PFSK-1 (cell line): ENCODE measurements around the gene PFKP.

Experiments used
- FOXP2 ChIP-seq: optimal IDR thresholded peaks from 2 replicates; pipeline ENCODE3; 2011; ENCODE audit warnings: borderline replicate concordance, control low read depth, inconsistent platforms; ENCODE audit not compliant: insufficient read depth; ENCODE audit errors: extremely low read length, extremely low read depth
- POLR2AphosphoS5 ChIP-seq: IDR thresholded peaks from 2 replicates; pipeline ENCODE4 v1.6.1; 2012; ENCODE audit warnings: low read depth, mild to moderate bottlenecking, control low read depth, low read length, moderate library complexity
- SIN3A ChIP-seq: IDR thresholded peaks from 2 replicates; pipeline ENCODE4 v1.6.1; 2012; ENCODE audit warnings: mild to moderate bottlenecking, low read length, moderate library complexity, borderline replicate concordance; ENCODE audit not compliant: insufficient read depth
- TAF1 ChIP-seq: IDR thresholded peaks from 2 replicates; pipeline ENCODE4 v1.6.1; 2012; ENCODE audit warnings: low read length, control low read depth, borderline replicate concordance; ENCODE audit not compliant: insufficient read depth
- TF ChIP-seq, protein P1 (sequence below), 2 experiments: IDR thresholded peaks; 2 replicates each; pipeline versions ENCODE4 v1.6.1 to v1.8.0; 2011 to 2012; ENCODE audit warnings: low read depth in 2 of 2, low read length in 2 of 2, control low read depth in 1 of 2, inconsistent platforms in 1 of 2, mild to moderate bottlenecking in 1 of 2, moderate library complexity in 1 of 2; ENCODE audit not compliant: insufficient read depth in 1 of 2

PFKP gene

DNA sequence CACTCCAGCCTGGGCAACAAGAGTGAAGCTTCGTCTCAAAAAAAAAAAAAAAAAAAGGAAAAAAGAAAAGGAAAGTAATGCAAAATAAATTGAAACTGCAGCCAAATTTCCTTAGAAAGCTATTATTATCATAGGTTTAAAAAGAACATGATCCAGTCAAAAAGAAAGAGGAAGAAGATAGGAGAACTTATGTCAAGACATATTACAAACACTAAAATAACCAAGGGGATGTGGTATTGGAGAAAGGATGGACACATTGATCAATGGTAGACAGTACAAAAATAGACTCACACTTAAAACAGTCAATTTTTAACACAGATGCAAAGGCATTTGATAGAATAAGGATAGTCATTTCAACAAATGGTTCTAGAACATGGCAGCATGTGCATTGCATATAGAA, 27.3 kb upstream of the PFKP start:
- TF ChIP-seq POLR2AphosphoS5 (no peak), SIN3A (no peak), TAF1 (no peak), FOXP2 (no peak)
- TF ChIP-seq, protein P1, sequence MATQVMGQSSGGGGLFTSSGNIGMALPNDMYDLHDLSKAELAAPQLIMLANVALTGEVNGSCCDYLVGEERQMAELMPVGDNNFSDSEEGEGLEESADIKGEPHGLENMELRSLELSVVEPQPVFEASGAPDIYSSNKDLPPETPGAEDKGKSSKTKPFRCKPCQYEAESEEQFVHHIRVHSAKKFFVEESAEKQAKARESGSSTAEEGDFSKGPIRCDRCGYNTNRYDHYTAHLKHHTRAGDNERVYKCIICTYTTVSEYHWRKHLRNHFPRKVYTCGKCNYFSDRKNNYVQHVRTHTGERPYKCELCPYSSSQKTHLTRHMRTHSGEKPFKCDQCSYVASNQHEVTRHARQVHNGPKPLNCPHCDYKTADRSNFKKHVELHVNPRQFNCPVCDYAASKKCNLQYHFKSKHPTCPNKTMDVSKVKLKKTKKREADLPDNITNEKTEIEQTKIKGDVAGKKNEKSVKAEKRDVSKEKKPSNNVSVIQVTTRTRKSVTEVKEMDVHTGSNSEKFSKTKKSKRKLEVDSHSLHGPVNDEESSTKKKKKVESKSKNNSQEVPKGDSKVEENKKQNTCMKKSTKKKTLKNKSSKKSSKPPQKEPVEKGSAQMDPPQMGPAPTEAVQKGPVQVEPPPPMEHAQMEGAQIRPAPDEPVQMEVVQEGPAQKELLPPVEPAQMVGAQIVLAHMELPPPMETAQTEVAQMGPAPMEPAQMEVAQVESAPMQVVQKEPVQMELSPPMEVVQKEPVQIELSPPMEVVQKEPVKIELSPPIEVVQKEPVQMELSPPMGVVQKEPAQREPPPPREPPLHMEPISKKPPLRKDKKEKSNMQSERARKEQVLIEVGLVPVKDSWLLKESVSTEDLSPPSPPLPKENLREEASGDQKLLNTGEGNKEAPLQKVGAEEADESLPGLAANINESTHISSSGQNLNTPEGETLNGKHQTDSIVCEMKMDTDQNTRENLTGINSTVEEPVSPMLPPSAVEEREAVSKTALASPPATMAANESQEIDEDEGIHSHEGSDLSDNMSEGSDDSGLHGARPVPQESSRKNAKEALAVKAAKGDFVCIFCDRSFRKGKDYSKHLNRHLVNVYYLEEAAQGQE (IDR thresholded peaks at IDR 0.05; ENCODE audit: insufficient read depth in 1 of 2, low read depth in 2 of 2, low read length in 2 of 2), result no peak

DNA sequence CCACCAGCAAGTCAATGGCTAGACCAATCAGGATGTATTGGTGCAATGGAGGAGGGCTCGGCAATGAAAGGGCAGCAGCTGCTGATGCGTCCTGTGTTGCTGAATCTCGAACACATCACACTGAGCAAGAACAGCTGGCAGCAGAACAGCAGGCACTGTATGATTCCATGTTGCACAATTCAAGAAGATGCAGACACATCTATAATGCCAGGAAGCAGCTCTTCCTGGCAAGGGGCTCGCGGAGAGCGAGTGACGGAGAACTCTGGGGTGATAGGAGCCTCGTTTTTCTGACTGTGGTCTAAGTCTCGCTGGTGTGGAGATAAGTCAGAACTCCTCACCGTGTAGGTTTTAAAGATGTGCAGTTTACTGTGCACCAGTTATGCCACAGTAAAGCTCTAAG, 24.8 kb upstream of the PFKP start:
- TF ChIP-seq FOXP2 (no peak), TAF1 (no peak), SIN3A (no peak), POLR2AphosphoS5 (no peak)
- TF ChIP-seq, protein P1 (IDR thresholded peaks at IDR 0.05; ENCODE audit: insufficient read depth in 1 of 2, low read depth in 2 of 2, low read length in 2 of 2), result no peak

DNA sequence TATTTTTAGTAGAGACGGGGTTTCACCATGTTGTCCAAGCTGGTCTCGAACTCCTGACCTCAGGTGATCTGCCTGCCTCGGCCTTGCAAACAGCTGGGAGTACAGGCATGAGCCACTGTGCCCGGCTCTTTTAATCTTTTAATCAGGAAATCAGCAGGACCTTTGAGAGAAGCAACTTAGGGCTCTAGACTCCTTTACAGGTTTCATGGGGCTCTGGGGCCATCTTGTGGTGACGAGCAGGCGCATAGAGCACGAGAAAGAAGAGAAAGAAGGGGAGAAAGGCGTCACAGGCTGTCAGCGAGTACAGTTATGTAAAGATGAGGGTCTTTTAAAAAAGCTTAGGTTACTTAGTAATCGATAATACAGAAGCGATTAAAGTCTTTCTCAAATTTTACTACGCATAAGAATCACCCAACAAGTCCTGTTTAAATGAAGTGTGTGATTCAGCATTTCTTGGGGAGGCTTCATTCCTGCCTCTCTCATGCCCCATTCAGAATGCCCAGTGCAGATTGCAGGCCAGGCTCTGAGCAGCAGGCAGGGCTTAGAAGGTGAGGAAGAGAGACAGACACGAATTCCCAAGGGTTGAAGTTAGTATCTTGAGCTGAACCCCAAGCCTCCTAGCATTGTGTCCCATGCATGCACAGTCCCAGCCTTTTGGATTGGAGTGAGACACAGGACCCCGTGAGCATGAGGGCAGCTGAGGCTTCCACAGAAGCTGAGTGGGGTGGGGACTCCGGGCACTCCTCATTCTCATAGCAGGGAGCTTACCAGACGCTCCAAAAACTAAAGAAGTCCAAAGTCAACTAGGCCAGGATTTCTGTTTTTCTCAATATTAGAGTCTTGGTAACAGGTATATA, 23.6 kb upstream of the PFKP start:
- TF ChIP-seq SIN3A, result no peak
- TF ChIP-seq TAF1, result no peak
- TF ChIP-seq POLR2AphosphoS5, result no peak
- no peak for TF ChIP-seq FOXP2
- TF ChIP-seq, protein P1 (IDR thresholded peaks at IDR 0.05; ENCODE audit: insufficient read depth in 1 of 2, low read depth in 2 of 2, low read length in 2 of 2), result no peak

DNA sequence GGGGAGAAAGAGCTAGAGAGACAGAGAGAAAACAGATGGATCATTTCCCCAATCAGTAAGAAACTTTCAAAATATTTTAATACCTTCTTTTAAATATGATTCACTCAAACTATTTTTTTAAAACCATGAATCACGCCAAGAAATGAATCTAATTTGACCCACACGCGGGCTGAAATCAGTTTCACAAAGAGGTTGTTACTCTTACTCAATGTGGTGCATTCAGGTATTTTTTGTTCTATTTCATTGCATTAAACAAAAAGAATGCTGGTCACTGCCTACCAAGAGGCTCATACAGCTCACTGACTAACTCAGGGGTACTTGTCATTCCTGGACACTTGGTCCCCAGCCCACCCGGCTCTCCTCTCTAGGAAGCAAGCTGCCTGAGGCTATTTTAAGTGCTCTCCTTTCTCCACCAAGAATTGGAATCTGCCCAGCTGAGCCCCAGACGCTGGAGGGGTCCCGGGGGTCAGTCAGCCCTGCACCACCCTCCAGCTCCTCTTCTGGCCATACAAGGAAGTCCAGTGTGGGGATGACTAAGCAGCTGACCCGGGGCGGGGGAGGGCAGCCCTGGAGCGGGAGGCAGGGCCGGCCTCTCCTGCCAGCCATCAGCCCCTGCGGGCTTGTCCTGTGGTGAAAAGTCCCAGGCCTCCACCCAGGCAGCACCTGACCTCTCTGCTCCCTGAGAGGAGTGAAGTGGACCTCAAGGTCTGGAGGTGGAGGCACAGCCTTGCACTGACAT, 21.7 kb upstream of the PFKP start:
- TF ChIP-seq POLR2AphosphoS5 (no peak), SIN3A (no peak), TAF1 (no peak), FOXP2 (no peak)
- TF ChIP-seq, protein P1 (IDR thresholded peaks at IDR 0.05; ENCODE audit: insufficient read depth in 1 of 2, low read depth in 2 of 2, low read length in 2 of 2), result no peak
